NCI-H2107 (cell line): ENCODE data around the gene MYLK.
"Not testable (repeated sequence)": the region's sequence is repeated elsewhere in the genome, so short reads cannot be mapped to it uniquely, and the experiment has no call there.

Experiments used
- DNase-seq: peaks from one replicate; lab custom pipeline; 2025; lab: John Stamatoyannopoulos, UW

MYLK gene

DNA sequence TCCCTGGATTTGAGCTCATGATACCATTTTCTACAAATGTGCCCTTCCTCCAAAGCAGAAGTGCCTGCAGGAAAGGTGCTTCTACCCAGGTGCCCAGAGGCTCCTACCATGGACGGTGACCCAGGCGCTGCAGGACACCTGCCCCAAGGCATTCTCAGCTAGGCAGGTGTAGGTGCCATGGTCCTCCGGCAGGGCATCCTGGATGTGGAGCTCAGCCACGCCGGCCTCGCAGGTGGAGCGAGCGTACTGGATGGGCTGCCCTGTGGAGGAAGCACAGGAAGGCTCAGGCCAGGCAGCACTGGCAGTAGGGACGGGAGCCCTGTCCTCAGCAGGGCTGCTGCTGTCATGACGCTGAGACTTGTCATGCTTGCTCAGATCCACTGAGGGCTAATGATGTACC, 162.1 kb downstream of the MYLK start:
- no peak for DNase-seq

DNA sequence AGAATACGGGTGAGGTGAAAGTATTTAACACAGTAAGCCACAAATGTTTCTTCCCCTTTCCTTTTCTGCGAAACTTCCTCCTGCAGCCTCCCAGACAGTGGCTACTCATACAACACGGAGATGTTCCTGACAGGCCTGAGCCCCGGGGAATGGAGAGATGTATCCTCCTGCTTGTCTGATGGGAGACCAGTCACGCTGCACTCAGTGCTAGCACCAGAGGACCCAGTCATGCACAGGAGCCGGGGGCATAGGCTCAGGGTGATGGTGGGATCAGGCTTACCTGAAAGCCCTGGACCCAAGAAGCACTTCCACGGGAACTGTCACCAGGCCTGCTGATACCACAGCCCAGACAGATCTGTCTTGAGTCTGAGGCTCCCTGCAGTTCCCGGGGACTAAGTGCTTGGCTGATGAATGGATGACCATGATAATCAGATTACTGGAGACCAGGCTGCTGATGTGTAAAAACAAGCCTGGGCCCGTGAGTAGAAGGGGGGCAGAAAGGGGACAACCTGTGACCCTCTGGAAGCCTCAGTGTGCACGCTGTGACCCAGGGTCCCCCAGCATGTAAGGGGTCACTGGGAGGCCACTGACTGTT, 162.9 kb downstream of the MYLK start:
- DNase-seq: not testable (repeated sequence)

DNA sequence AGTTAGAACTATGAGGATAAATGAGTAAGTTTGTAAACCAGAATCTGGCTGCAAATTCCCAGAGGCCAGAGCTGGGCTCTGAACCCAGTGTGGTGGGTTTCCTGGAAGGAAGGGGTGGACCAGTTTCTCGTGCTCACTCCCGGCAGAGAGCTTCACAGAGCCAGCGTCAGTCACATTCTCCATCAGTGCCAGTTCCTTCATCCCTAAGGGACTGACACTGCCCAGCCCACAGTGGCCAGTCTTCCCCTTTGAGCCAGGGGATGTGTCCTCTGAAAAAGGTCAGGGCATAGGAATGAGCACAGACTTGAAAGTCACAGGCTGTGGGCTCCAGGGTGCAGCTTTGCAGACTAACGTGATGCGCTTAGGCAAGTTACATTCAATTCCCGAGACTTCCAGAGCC, 163.5 kb downstream of the MYLK start:
- no peak for DNase-seq

DNA sequence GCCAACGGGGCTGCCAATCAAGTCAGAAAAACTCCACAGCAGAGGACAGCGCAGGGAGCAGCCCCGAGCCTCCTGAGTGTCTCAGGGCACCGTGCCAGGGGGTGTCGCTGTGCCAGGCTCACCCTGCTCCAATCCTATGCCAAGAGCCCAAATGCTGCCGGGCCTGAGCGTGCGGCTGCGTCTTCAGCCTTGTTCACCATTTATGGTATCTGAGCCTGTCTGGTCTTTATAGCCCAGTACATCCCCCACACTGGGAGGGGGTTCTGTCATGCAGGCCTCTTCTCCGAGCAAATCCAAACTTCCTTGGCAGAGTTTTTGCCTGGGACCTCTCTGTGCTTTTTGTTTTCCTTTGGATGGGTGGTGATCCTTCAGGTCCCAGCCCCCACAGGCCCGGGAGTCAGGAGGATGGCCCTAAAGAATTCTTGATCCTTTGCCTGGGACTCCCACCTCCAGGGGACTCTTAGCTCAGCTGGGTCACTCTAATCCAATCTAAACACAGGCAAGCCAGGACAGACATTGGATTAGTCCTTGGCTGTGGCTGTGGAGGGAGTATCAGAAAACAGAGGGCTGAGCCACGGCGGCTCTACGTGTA, 164.2 kb downstream of the MYLK start:
- no peak for DNase-seq

DNA sequence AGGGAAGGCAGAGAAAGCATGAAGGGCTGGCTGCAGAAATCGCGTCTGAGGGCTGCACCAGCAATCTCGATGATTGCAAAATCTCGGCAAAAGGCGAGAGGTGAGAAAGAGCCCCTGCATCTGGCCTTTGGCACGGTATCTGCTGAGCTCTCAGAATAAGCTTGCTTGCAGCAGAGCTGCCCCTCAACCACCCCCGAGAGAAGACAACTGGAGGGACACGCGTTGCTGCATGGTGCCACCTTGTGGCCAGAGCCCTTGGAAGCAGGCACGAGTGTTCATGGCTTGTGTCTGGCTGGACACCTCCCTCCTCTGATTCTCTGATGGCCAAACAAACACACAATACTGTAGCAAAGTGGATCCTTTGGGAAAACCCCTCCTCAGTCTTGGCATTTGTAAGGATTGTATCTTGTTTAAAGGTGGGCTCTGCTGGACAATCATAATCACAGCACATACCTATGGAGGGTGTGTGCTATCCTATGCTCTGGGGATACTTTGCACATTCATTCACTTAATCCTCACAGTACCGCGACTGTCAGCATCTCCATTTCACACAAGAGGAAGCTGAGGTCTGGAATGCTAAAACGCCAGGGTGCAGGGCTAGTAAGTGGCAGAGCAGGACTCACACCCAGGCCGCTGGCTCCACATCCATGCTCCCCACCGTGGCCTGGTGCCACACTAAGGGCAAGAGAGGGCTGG, 164.9 kb downstream of the MYLK start:
- DNase-seq: peak; percentile 61

DNA sequence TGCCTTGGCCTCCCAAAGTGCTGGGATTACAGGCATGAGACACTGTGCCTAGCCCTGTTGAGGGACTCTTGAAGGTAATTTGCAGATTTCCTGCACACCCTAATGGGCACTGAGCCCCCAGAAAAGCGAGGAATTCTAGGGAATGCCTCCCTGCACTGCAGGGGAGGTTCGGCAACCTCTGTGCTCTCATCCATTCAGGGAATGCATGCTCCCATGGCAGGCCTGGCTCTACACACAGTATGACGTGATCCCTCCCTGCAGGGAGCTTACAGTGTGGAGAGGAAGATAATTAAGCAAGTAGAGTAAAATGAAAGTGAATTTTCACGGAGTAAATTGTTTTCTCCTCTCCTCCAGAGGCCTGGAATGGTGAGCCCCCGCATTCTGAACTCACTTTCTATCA, 166.0 kb downstream of the MYLK start:
- DNase-seq: no peak

DNA sequence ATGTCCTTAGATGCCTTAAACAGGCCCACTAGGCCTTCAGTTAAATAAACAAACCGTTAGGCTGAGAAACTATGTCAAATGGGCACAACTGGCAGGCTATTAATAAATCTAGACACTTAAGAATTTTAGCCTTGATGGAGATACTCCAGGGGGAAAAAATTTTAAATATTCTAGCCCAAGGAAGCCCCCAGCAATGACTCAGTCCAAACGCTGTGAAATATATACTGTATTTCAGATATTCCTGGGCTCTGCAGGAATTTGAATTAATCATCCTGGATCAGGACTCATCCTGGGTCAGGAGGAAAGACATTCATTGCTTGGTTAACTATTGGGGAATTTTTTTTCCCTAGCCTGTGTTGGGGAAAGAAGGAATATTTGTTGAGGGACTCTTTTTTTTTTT, 166.7 kb downstream of the MYLK start:
- not testable (repeated sequence) for DNase-seq

DNA sequence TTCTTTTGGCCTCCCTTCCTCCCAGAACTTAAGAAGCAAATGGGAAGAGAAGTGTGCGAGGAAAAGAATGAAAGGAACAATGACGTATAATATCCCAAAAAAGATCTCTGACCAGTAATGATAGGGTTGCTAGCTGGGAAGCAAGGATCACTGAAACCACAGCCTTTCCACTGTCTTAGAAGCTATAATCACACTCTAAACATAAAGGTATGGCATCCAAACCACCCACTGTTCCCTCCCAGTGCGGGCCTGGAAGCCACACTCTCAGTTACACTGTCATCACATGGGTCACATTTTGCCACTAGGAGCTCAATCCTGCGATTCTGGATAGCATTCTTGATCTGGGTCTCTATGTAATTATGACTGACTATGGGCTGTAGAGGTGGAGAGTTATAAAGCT, 167.7 kb downstream of the MYLK start:
- DNase-seq: no peak

DNA sequence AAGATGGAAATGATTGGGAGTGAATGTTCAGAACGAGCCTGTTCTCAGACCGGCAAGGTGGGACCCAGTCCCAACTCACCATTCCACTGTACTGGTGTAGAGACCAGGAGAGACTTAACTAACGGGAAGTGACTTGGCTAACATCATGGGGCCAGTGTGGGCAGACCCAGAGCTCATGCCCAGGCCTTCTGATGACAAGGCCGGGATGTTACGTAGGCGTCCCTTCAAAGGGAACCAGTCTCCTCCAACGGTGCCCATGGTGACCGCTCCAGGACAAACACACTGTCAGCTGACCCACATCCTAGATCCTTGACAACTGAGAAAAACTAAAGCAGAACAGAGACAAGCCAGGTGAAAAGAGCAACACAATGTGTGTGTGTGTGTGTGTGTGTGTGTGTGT, 170.9 kb downstream of the MYLK start:
- no peak for DNase-seq

DNA sequence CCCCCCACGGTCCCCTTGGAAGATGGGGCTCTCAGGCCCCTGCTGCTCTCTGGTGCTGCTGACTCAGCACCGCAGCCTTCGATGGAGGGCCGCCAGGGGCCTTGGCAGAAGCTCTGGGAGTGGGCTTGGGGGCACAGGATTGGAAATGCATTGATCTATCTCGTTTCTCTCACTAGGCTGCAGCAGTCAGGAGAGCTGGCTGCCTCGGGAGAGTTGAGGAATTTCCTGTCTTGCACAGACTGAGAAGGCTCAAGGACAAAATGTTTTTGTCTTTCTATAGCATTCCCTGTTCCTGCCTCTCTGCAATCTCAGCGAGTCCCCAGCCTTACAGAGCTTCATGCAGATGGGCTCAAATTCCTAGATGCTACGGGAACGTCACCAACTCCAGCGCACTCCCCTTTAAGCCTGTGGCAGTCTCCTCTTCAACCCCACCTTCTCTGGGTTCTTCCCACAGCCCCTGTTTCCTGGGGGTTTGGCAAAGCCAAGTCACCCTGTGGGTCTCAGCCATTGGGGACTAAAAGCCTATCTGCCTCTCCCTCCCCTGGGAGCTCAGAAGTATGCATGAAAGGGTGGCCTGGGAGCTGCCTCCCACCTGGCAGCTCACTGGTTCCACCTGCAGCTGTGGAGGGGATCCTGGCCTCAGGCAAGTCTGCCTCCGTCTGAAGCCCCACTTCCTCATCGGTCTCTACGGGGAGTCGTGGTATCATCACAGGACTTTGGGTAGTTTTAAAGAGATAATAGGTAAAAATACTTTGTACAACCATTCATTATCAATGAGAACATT, 171.9 kb downstream of the MYLK start:
- no peak for DNase-seq

DNA sequence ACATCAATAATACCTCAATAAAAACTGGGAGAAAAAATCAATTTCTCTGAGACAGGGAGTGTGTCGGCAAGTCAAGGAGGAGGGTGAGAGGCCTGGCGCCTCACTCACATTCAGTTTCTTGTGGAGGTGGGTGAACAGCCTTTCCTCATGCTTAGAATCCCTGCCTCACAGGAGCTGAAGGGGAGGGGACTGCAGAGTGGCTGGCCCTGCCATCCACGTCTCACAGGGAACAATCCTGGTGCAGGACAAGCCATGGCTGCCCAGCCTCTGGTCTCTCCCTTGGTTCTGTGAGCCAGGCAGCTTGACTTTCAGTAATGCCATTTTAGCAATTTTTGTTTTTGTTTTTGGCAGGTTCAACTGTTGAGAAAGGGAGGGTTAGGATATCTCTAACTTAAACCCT, 172.8 kb downstream of the MYLK start:
- DNase-seq: no peak

DNA sequence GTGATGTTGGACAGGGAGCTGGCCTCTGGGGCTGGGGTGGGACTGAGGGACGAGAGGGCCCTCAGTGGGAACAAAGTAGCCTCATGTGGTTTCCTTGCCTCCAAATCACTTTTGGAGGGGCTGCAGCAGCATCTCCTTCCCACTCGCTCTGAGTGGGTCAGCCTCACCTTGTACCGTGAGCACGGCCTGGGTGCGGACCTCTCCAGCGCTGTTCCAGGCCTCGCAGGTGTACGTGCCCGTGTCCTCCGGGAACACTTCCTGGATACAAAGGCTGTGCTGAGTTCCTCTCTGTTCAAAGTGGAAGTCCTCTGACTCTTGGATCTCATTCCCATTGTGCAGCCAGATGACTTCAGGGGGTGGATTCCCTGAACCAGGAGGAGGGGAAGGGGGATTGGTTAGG, 175.6 kb downstream of the MYLK start:
- DNase-seq: no peak

DNA sequence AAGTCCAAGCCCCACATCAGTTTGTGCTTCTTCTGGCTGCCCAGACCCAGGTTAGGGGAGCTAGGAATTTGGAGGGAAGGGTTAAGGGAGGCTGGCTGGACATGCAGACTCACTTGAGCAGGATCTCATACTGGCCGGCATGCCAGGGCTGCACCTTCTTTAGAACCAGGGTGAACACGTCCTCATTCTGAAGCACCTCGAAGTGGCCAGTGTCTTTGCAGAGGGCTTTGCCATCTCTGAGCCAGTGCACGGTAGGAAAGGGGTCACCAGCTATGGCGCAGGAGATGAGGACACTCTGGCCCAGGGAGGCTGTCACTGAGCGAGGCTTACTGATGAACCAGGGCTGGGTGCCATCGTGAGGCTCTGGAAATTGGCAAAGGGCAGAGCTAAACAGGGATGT, 176.5 kb downstream of the MYLK start:
- not testable (repeated sequence) for DNase-seq

DNA sequence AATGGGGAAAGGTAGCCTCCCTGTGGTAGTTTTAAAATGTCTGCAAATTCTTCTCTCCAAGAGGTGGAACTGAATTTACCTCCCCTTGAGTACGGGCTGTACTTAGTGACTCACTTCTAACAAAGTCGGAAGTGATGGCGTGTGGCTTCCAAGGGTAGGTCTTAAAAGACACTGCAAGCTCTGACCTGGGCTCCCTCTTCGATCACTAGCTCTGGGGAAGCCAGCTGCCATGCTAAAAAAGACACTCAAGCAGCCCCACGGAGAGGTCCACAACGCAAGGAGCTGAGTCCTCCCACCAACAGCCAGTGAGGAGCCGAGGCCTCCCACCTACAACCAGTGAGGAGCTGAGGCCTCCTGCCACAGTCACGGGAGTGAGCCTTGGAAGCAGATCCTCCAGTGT, 177.3 kb downstream of the MYLK start:
- DNase-seq: no peak

DNA sequence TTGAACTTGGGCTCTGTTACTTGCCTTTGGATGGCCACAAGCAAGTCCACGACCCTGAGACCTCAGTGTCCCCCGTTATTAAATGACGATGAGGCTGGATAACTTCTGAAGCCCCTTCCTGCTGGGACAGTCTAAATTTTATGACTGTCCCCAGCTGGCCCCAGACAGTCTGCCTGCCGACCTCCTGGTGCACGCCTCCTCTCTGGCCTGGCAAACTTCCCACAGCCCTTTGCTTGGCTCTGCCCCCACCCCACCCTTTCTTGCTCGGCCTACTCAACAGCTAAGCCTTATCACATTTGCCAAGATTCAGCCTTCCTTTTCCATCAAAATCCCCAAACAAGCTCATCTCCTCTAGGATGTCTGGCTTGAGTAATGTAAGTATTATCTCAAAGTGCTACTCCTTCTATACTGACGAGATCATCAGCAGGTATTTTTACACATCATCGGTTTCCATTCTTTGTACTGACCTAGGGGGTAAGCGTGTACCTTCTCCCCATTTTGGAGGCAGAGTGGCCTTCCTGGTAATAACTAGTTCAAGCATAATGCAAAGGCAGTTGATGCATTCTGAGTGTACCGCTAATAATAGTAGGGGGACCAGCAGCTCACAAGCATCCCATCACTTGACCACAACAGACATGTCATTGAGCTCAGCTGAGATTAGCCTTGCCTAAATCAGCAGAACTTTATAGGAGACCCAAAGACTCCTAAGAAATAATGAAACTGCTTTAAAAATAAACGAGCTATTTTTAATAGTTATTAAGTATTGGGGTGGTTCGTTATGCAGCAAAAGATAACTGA, 178.4 kb downstream of the MYLK start:
- DNase-seq: no peak

DNA sequence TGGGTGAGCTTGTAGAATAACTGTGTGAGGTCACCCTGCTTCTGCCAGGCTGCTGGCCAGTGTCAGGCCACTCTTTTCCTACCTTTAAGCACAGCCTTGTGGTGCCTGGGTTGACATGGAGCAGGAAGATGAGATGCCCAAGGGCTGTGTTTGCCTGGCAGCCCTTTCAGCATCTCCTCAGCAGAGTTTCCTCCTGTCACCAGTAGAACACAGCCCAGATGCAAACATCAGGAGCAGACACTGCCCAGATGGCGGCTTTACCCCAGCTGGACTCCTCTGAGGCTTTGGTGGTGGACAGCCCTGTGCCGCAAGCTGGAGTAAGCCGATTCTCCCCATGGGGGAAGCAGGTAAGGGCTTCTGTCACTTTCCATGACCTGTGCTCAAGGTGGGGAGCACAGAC, 180.5 kb downstream of the MYLK start:
- DNase-seq: not testable (repeated sequence)

DNA sequence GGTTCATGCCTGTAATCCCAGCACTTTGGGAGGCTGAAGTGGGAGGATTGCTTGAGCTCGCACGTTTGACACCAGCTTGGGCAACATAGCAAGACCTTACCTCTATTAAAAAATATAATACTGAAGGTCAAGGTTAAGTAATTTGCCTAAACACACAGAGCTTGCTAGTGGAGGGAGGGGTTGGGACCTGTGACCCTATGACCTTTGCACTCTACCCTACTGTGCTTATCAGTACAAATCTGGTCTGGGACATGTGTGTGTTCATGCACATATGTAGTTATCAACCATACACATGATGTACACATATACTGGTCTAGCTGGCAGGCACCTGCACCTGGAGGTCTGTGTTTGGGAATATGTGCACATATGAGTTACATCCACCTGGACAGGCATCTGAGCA, 181.4 kb downstream of the MYLK start:
- DNase-seq: no peak

DNA sequence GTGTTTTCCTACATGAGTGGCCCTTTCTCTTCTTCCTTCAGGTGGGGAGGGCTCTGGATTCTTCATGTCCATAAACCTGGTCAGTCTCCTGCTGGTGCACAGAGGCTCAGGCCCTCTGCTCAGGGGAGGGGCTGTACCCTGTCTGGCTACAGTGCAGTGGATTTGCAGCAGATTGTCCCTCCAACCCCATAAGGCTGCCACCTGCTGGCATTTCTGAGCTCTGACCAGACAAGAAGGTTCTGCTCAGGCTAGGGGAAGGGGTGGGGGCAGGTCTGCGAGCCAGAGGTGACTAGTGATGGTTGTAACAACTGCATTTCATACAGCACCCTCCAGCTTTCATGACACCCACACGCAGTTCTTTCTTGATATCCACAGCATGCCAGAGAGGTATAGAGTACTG, 182.1 kb downstream of the MYLK start:
- peak; percentile 58 for DNase-seq

DNA sequence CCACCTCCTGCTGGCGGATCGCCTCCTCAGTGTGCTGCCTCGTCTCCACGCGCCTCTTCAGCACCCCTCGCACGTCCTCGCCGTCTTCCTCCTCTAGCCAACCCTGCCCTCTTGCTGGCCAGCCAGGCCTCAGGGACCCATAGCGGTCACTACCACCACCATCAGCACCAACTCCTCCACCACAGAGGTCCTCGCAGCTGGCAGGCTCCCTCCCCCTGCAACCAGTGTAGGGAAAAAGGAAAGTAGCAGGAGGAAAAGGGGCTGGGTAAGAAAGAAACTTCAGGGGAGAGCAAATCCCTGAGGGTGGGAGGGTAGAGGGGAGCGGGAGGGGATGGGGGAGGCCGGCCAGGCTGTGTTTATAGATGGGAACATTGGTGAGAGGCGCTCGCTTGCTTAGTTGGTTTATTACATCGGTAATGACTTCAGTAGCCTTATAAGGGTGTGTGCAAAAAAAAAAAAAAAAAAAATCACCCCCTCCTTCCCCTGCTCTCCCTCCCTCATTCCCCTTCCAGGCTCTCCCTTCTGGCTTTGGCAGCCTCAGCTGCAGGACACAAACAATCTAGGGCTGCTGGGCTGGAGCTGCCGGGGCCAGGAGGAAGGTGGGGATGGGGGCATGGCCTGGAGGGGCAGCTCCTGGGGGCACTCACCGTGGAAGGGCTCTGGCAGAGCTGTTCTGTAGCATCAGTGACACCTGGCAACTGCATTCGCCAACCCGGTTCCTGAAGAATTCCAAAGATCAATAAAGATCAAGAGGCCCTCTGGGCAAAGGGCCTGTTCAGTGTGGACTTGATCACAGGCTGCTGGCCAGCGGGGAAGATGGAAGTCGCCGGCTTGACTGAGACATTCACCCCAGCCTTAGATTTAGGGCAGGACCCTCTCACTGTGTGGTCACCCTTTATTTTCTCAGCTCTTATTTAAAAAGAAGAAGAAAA, 183.1 kb downstream of the MYLK start:
- DNase-seq: no peak

DNA sequence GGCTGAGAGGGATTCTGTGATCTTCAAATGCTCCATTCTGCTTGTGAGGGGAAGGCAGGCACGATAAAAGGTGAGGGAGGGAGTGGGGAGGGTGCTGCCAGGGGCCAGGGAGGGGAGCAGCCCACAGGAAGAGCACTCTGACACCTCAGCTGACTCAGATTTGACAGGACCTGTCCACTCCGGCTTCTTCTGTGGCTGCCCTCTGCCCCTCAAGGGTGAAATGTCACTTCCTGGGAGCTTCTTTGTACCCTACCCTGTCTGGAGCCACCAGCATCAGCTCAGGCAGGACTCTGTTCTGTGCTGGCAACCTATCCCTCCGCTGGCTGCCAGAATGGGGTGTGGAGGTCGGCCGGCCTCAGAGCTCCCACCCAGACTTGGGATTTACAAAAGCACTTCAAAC, 185.3 kb downstream of the MYLK start:
- DNase-seq: no peak

DNA sequence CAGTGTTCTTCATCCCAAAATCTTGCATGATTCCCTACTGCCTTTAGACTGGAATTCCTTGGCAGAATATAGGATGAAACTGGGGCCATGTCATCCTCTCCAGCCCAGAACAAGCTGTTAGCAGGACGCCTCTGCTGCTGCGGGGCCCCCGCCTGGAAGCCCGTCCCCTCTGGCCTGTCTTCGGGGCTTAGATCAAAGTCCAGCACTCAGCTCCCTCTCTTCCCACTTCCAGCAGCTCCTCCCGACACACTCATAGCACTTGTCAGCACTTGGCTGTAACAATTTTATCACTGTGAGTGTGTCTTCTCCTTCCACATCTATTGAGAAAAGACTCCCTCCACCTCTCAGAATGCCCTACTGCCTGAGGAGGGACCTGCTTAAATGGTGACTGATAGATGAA, 187.3 kb downstream of the MYLK start:
- no peak for DNase-seq
